Measurements from ENCODE around the gene NTS.

NTS gene

GRCh38 chr12:85923767-85924331, 49.8 kb downstream of the NTS start:
- no peak for DNase-seq (ENCODE audit: low read depth, low spot score)

- DNase-seq (ENCODE audit: low read depth, low spot score) = no peak
Observed at GRCh38 chr12:85927166-85927565, 53.1 kb downstream of the NTS start.
